GM12878 (cell line): Measurements from ENCODE around the gene THEM4. TPM values are rescaled to one million over a fixed set of nuclear protein-coding genes. Genes with fewer than 3 reads are reported as not detected.

ENCODE experiments used
- ATAC-seq: fragments of 200-7000 bp; cut with Tn5 transposase; 3 replicates; pipeline ENCODE4 v1.9.1; 2020; ENCODE audit warnings: mild to moderate bottlenecking, moderate library complexity
- BruUV-seq: library from RNA; stranded (reverse); fragments of 400-500 nt; replicated peaks from 2 replicates; lab custom pipeline; 2021; lab: Mats Ljungman, UMichigan
- CTCF ChIA-PET: fragments of 300-600 bp; sonication (Branson Sonifier 250); formaldehyde crosslinking; extraction: SDS; loops from one replicate; lab custom pipeline; 2021; ENCODE audit warnings: inconsistent platforms; lab: Yijun Ruan, JAX
- POLR2A ChIA-PET: fragments of 350-600 bp; formaldehyde crosslinking; extraction: SDS; loops from one replicate; lab custom pipeline; 2021; ENCODE audit warnings: inconsistent platforms; lab: Charles Lee
- RAD21 ChIA-PET: fragments of 300-600 bp; sonication (Branson Sonifier 250); formaldehyde crosslinking; loops from one replicate; lab custom pipeline; 2023; ENCODE audit warnings: antibody characterized with exemption; ENCODE audit not compliant: unreplicated experiment; lab: Charles Lee
- SMC1A ChIA-PET: fragments of 300-600 bp; sonication (Branson Sonifier 250); formaldehyde crosslinking; loops from one replicate; lab custom pipeline; 2023; ENCODE audit not compliant: unreplicated experiment, uncharacterized antibody; lab: Charles Lee
- DNase-seq: peaks from one replicate; pipeline ENCODE4 v3.0.0-alpha.2; 2011; ENCODE audit warnings: low read depth, low spot score
- FAIRE-seq: peaks from 3 replicates; lab custom pipeline; 2011; peaks lifted over from hg19 to GRCh38; lab: Jason Lieb, UNC
- H2AFZ ChIP-seq: 2 replicates; pipeline ENCODE4 v1.6.0; 2011; ENCODE audit warnings: low read depth, low read length, control low read depth; ENCODE audit not compliant: control insufficient read depth
- H3K27ac ChIP-seq: 2 replicates; pipeline ENCODE4 v1.5.1; 2011; ENCODE audit warnings: control low read depth; ENCODE audit not compliant: control insufficient read depth, insufficient read depth
- H3K27me3 ChIP-seq, 2 experiments: replicated peaks in 1 of 2; 2 replicates each; pipeline versions ENCODE4 v1.6.0 to v1.6.1; 2011; ENCODE audit warnings: low read length in 1 of 2; ENCODE audit not compliant: control insufficient read depth in 2 of 2, insufficient read depth in 2 of 2
- H3K36me3 ChIP-seq, 2 experiments: 2 replicates each; pipeline ENCODE4 v1.5.1; 2011; ENCODE audit warnings: low read length in 1 of 2; ENCODE audit not compliant: control insufficient read depth in 2 of 2, insufficient read depth in 2 of 2
- H3K4me1 ChIP-seq: 2 replicates; pipeline ENCODE4 v1.6.1; 2011; ENCODE audit warnings: mild to moderate bottlenecking, low read length, moderate library complexity, mixed read lengths; ENCODE audit not compliant: control insufficient read depth, insufficient read depth
- H3K4me2 ChIP-seq: 2 replicates; pipeline ENCODE4 v1.6.0; 2011; ENCODE audit warnings: control low read depth; ENCODE audit not compliant: control insufficient read depth, insufficient read depth
- H3K4me3 ChIP-seq: fragments of 200-600 bp; sonication (generic); 2 replicates; pipeline ENCODE4 v1.5.1; 2016
- H3K79me2 ChIP-seq: 2 replicates; pipeline ENCODE4 v1.6.0; 2011; ENCODE audit warnings: low read length; ENCODE audit not compliant: control insufficient read depth, insufficient read depth
- H3K9ac ChIP-seq: 2 replicates; pipeline ENCODE4 v1.8.0; 2011; ENCODE audit warnings: low read length, control low read depth, mixed read lengths; ENCODE audit not compliant: control insufficient read depth, insufficient read depth
- H3K9me3 ChIP-seq: replicated peaks from 3 replicates; pipeline ENCODE4 v1.5.1; 2011; ENCODE audit warnings: mild to moderate bottlenecking, low read length; ENCODE audit not compliant: control insufficient read depth, insufficient read depth
- H4K20me1 ChIP-seq: 2 replicates; pipeline ENCODE4 v1.6.0; 2011; ENCODE audit not compliant: control insufficient read depth, insufficient read depth
- HCFC1 ChIP-seq: fragments of 150-350 bp; IDR thresholded peaks from 2 replicates; pipeline ENCODE4 v1.6.1; 2014; ENCODE audit warnings: low read length
- KAT2A ChIP-seq: conservative IDR thresholded peaks from 2 replicates; pipeline ENCODE4 v1.6.1; 2011; ENCODE audit warnings: low read depth, low read length; ENCODE audit not compliant: control insufficient read depth
- PAX5 ChIP-seq: IDR thresholded peaks from 2 replicates; pipeline ENCODE4 v1.6.1; 2011; ENCODE audit warnings: low read depth, low read length, borderline replicate concordance
- SIN3A ChIP-seq: IDR thresholded peaks from 2 replicates; pipeline ENCODE4 v1.6.1; 2012; ENCODE audit warnings: low read depth, low read length, improper control_type of control experiment
- TAF1 ChIP-seq: IDR thresholded peaks from 2 replicates; pipeline ENCODE4 v1.6.1; 2011; ENCODE audit warnings: mild to moderate bottlenecking, low read depth, low read length, borderline replicate concordance
- USF2 ChIP-seq: IDR thresholded peaks from 2 replicates; pipeline ENCODE4 v1.6.1; 2011; ENCODE audit warnings: low read depth, low read length, improper control_type of control experiment, borderline replicate concordance
- YY1 ChIP-seq: IDR thresholded peaks from 2 replicates; pipeline ENCODE4 v1.6.1; 2011; ENCODE audit warnings: low read depth, mild to moderate bottlenecking, low read length
- WGBS: methylation state at CpG from one replicate; pipeline ENCODE4 v1.1.6; 2016; ENCODE audit warnings: low lambda C conversion rate; ENCODE audit not compliant: insufficient replicate concordance, insufficient coverage; ENCODE audit errors: missing lambda C conversion rate; 5-methylcytosine and 5-hydroxymethylcytosine counted together
- in situ Hi-C: fragments of 300-500 bp; cut with MboI; formaldehyde crosslinking; loops from 9 replicates; pipeline ENCODE4 v1.14.3; 2018; ENCODE audit warnings: mixed read lengths
- intact Hi-C: fragments of 100-400 bp; cut with micrococcal nuclease; formaldehyde crosslinking; loops from one replicate; pipeline ENCODE4 v1.14.2; 2022; ENCODE audit not compliant: unreplicated experiment
- polyA plus RNA-seq, 11 experiments: library from polyadenylated mRNA; depleted of rRNA in 4 of 11; unstranded in 6 of 11; stranded (reverse) in 5 of 11; fragments of >200 nt; fragmentation: Nextera tagmentation in 4 of 11; fragmentation: Illumina TruSeq in 1 of 11; extraction: Ambion mirVana in 4 of 11; extraction: Trizol in 1 of 11; gene quantifications; 1 replicate in 1 of 11; 2 replicates in 10 of 11; pipeline versions ENCODE4 v1.2.1 to v1.2.3, GENCODE V29; 2011 to 2016; ENCODE audit warnings: inconsistent platforms in 2 of 11, missing spikeins in 2 of 11, low read depth in 1 of 11
- total RNA-seq, 4 experiments: library from RNA; depleted of rRNA in 3 of 4; stranded (reverse); fragments of >200 nt in 3 of 4; fragmentation: Illumina TruSeq in 1 of 4; extraction: Trizol in 1 of 4; gene quantifications; 2 replicates each; pipeline versions ENCODE4 v1.2.1 to v1.2.3, GENCODE V29; 2013 to 2021
- TF ChIP-seq, protein P1 (sequence below): IDR thresholded peaks from 2 replicates; pipeline ENCODE4 v1.6.1; 2012; ENCODE audit warnings: low read depth, low read length, improper control_type of control experiment
- TF ChIP-seq, protein P2 (sequence below): fragments of 450-650 bp; formaldehyde crosslinking; IDR thresholded peaks from 2 replicates; pipeline ENCODE4 v1.4.0; 2020; ENCODE audit warnings: mild to moderate bottlenecking, moderate library complexity

Gene THEM4
- total and polyA plus RNA-seq, 10 of the 15 experiments (the other 5 are each of a cell fraction or from before 2014, with no cell fraction given) = 3.4 to 30.8 (median 17.9) TPM

DNA sequence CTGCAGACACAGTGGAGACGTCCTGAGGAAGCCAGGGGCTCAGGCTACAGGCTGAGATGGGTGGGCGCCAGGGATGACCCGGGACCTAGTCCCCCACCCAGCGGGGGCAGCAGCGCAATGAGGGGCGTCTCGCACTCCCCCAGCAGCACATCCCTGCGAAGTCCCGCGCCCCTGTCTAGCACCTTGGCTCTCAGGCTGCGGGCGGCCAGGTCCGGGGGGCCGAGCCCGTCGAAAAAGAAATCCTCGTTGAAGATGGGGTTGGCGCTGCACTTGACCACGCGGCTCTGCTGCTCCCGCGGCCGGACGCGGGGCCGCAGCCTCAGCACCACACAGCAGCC lies 71.5 kb downstream of the THEM4 start:
- WGBS = 6% methylated on average over 26 of the region's 26 CpGs
- peaks cover 10% of the 10 kb centered on the region; the same call in 1 of the 2 replicates for H3K4me1 ChIP-seq
- H3K27me3 ChIP-seq = peaks cover 0 to 8% of the 10 kb centered on the region in 2 experiments
- BruUV-seq = no TSS peak
- H3K9ac ChIP-seq = no peak overlapping the region; the same call in 1 of the 2 replicates
- no peaks in the 10 kb centered on the region for H3K36me3 ChIP-seq
- ChIA-PET SMC1A (interaction anchor here (1.5 to 3.8 kb wide), 3 partner anchors 9 to 244 kb away, joined by 7 to 16 read pairs (median 12); no protein-coding TSS in a partner anchor), CTCF (interaction anchor here (0.7 to 2.7 kb wide), 4 partner anchors 8 to 272 kb away, joined by 3 to 20 read pairs (median 3); no protein-coding TSS in a partner anchor), RAD21 (interaction anchor here (1.0 to 1.2 kb wide), 2 partner anchors 8 to 21 kb away, joined by 3 to 4 read pairs; no protein-coding TSS in a partner anchor), POLR2A (no interaction called here)
- peaks cover 5% of the 10 kb centered on the region; the same call in 1 of the 2 replicates for H4K20me1 ChIP-seq
- FAIRE-seq (no peak), DNase-seq (no peak), ATAC-seq (no peak)
- H3K79me2 ChIP-seq = no peaks in the 10 kb centered on the region
- in situ Hi-C loops = loop anchor here (5.0 to 10.0 kb wide), 3 partner anchors 246 to 543 kb away; no protein-coding TSS in a partner anchor
- H3K4me3 ChIP-seq = peak overlapping the region; percentile 42; the same call in 1 of the 2 replicates
- H3K4me2 ChIP-seq = peak overlapping the region; percentile 72
- H3K27ac ChIP-seq = no peak overlapping the region
- no peaks in the 10 kb centered on the region for H3K9me3 ChIP-seq
- H2AFZ ChIP-seq = peak overlapping the region; percentile 15
- TF ChIP-seq YY1 (no peak), SIN3A (no peak), HCFC1 (no peak), PAX5 (no peak), KAT2A (no peak), USF2 (no peak), TAF1 (no peak)
- TF ChIP-seq, protein P1, sequence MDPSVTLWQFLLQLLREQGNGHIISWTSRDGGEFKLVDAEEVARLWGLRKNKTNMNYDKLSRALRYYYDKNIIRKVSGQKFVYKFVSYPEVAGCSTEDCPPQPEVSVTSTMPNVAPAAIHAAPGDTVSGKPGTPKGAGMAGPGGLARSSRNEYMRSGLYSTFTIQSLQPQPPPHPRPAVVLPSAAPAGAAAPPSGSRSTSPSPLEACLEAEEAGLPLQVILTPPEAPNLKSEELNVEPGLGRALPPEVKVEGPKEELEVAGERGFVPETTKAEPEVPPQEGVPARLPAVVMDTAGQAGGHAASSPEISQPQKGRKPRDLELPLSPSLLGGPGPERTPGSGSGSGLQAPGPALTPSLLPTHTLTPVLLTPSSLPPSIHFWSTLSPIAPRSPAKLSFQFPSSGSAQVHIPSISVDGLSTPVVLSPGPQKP = no peak
- TF ChIP-seq, protein P2, sequence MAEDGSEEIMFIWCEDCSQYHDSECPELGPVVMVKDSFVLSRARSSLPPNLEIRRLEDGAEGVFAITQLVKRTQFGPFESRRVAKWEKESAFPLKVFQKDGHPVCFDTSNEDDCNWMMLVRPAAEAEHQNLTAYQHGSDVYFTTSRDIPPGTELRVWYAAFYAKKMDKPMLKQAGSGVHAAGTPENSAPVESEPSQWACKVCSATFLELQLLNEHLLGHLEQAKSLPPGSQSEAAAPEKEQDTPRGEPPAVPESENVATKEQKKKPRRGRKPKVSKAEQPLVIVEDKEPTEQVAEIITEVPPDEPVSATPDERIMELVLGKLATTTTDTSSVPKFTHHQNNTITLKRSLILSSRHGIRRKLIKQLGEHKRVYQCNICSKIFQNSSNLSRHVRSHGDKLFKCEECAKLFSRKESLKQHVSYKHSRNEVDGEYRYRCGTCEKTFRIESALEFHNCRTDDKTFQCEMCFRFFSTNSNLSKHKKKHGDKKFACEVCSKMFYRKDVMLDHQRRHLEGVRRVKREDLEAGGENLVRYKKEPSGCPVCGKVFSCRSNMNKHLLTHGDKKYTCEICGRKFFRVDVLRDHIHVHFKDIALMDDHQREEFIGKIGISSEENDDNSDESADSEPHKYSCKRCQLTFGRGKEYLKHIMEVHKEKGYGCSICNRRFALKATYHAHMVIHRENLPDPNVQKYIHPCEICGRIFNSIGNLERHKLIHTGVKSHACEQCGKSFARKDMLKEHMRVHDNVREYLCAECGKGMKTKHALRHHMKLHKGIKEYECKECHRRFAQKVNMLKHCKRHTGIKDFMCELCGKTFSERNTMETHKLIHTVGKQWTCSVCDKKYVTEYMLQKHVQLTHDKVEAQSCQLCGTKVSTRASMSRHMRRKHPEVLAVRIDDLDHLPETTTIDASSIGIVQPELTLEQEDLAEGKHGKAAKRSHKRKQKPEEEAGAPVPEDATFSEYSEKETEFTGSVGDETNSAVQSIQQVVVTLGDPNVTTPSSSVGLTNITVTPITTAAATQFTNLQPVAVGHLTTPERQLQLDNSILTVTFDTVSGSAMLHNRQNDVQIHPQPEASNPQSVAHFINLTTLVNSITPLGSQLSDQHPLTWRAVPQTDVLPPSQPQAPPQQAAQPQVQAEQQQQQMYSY (CRISPR knock-in tag) = no peak
- intact Hi-C loops = loop anchor here (2.0 to 10.0 kb wide), 3 partner anchors 123 to 303 kb away; partner anchors contain the start of gene CELF3
